SK-N-SH treated with all-trans-retinoic acid at 6 μM for 48 hours (cell line): ENCODE measurements around the gene RGS10.

Experiments used
- CSDC2 ChIP-seq: fragments of 250-450 bp; sonication (Bioruptor Pico); IDR thresholded peaks from 2 replicates; pipeline ENCODE4 v1.5.0; 2020; ENCODE audit warnings: mild to moderate bottlenecking, moderate library complexity
- ESRRG ChIP-seq: fragments of 250-450 bp; sonication (Bioruptor Pico); IDR thresholded peaks from 2 replicates; pipeline ENCODE4 v1.6.1; 2021; ENCODE audit warnings: mild to moderate bottlenecking
- PATZ1 ChIP-seq: fragments of 250-450 bp; sonication (Bioruptor Pico); IDR thresholded peaks from 2 replicates; pipeline ENCODE4 v1.8.0; 2020; ENCODE audit warnings: mild to moderate bottlenecking, moderate library complexity, borderline replicate concordance
- TOX ChIP-seq: fragments of 250-450 bp; sonication (Bioruptor Pico); IDR thresholded peaks from 2 replicates; pipeline ENCODE4 v1.8.0; 2021; ENCODE audit warnings: mild to moderate bottlenecking, moderate library complexity, borderline replicate concordance
- ZFP3 ChIP-seq: fragments of 250-450 bp; sonication (Bioruptor Pico); IDR thresholded peaks from 2 replicates; pipeline ENCODE4 v1.5.0; 2020; ENCODE audit warnings: mild to moderate bottlenecking, moderate library complexity
- ZFP30 ChIP-seq: fragments of 450-650 bp; formaldehyde crosslinking; IDR thresholded peaks from 2 replicates; pipeline ENCODE4 v1.5.0; 2022; ENCODE audit warnings: mild to moderate bottlenecking, moderate library complexity
- ZNF70 ChIP-seq: fragments of 450-650 bp; formaldehyde crosslinking; IDR thresholded peaks from 2 replicates; pipeline ENCODE4 v1.5.0; 2020; ENCODE audit warnings: mild to moderate bottlenecking, moderate library complexity
- TF ChIP-seq, protein P1 (sequence below): fragments of 250-450 bp; sonication (Bioruptor Pico); IDR thresholded peaks from 2 replicates; pipeline ENCODE4 v1.5.1; 2021; ENCODE audit warnings: mild to moderate bottlenecking, moderate library complexity
- TF ChIP-seq, protein P2 (sequence below): fragments of 250-450 bp; sonication (Bioruptor Pico); IDR thresholded peaks from 2 replicates; pipeline ENCODE4 v1.5.1; 2020; ENCODE audit warnings: low read depth, mild to moderate bottlenecking, moderate library complexity

DNA sequence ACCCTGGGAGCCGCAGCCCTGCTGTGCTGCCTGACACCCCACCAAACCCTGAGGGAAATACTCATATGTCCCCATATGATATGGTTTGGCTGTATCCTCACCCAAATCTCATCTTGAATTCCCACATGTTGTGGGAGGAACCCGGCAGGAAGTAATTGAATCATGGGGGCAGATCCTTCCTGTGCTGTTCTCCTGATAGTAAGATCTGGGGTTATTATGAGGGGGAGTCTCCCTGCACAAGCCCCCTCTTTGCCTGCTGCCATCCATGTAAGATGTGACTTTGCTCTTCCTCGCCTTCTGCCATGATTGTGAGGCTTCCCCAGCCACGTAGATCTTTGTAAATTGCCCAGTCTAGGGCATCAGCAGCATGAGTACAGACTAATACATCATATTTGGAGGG lies 68.7 kb downstream of the RGS10 start:
- TF ChIP-seq, protein P1, sequence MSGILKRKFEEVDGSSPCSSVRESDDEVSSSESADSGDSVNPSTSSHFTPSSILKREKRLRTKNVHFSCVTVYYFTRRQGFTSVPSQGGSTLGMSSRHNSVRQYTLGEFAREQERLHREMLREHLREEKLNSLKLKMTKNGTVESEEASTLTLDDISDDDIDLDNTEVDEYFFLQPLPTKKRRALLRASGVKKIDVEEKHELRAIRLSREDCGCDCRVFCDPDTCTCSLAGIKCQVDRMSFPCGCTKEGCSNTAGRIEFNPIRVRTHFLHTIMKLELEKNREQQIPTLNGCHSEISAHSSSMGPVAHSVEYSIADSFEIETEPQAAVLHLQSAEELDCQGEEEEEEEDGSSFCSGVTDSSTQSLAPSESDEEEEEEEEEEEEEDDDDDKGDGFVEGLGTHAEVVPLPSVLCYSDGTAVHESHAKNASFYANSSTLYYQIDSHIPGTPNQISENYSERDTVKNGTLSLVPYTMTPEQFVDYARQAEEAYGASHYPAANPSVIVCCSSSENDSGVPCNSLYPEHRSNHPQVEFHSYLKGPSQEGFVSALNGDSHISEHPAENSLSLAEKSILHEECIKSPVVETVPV (CRISPR knock-in tag) = no peak
- TF ChIP-seq, protein P2, sequence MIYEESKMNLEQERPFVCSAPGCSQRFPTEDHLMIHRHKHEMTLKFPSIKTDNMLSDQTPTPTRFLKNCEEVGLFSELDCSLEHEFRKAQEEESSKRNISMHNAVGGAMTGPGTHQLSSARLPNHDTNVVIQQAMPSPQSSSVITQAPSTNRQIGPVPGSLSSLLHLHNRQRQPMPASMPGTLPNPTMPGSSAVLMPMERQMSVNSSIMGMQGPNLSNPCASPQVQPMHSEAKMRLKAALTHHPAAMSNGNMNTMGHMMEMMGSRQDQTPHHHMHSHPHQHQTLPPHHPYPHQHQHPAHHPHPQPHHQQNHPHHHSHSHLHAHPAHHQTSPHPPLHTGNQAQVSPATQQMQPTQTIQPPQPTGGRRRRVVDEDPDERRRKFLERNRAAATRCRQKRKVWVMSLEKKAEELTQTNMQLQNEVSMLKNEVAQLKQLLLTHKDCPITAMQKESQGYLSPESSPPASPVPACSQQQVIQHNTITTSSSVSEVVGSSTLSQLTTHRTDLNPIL (CRISPR knock-in tag) = no peak
- no peak for TF ChIP-seq TOX
- TF ChIP-seq ZFP3 (CRISPR knock-in tag) = no peak
- TF ChIP-seq PATZ1 = no peak
- TF ChIP-seq CSDC2 (CRISPR knock-in tag) = no peak
- no peak for TF ChIP-seq ZFP30 (CRISPR knock-in tag)
- TF ChIP-seq ZNF70 (CRISPR knock-in tag) = no peak
- TF ChIP-seq ESRRG (CRISPR knock-in tag) = no peak
